ENCODE data around the gene ZFP36L1.
A peak's percentile ranks its signal among the peaks of the same experiment; 100 is the strongest.

Gene ZFP36L1

GRCh38 chr14:68779761-68780323, 13.0 kb downstream of the ZFP36L1 start:
- peaks cover 53% of the 10 kb centered on the region for H3K4me1 ChIP-seq (ENCODE audit: insufficient read depth, low read length, poor library complexity, severe bottlenecking)
- peak overlapping the region; percentile 96 for H3K4me2 ChIP-seq (ENCODE audit: low read depth, low read length, poor library complexity, severe bottlenecking)
- H3K9ac ChIP-seq (ENCODE audit: low read depth, low read length, poor library complexity, severe bottlenecking), result peak overlapping the region; percentile 86

GRCh38 chr14:68777644-68778043, 15.2 kb downstream of the ZFP36L1 start:
- Histone ChIP-seq H3F3A (ENCODE audit: low read depth) (peaks cover 12% of the 10 kb centered on the region), H3K4me2 (ENCODE audit: low read depth, low read length, poor library complexity, severe bottlenecking) (no peak overlapping the region), H3K9me2 (replicated peaks; ENCODE audit: low read depth, low read length) (no peaks in the 10 kb centered on the region), H3K4me1 (ENCODE audit: insufficient read depth, low read length, poor library complexity, severe bottlenecking) (peaks cover 56% of the 10 kb centered on the region), H3K27me3 (ENCODE audit: insufficient read depth, low read length, poor library complexity, severe bottlenecking) (no peaks in the 10 kb centered on the region), H3K79me2 (ENCODE audit: insufficient read depth, low read length) (no peaks in the 10 kb centered on the region), H3K4me3 (ENCODE audit: low read length, poor library complexity, severe bottlenecking) (no peak overlapping the region), H3K9me3 (ENCODE audit: insufficient read depth, low read depth, low read length) (no peaks in the 10 kb centered on the region), H3K36me3 (ENCODE audit: insufficient read depth, low read length) (no peaks in the 10 kb centered on the region), H3K9ac (ENCODE audit: low read depth, low read length, poor library complexity, severe bottlenecking) (no peak overlapping the region), H2AFZ (ENCODE audit: low read length) (no peak overlapping the region), H4K20me1 (ENCODE audit: insufficient read depth, low read length, poor library complexity, severe bottlenecking) (no peaks in the 10 kb centered on the region)
- TF ChIP-seq CTCF (conservative IDR thresholded peaks at IDR 0.05; ENCODE audit: low read length), result no peak
- TF ChIP-seq EZH2phosphoT487 (IDR thresholded peaks at IDR 0.05; ENCODE audit: borderline replicate concordance), result no peak

More at GRCh38 chr14:68779761-68780323, 13.0 kb downstream of the ZFP36L1 start:
- Histone ChIP-seq H3K9me2 (replicated peaks; ENCODE audit: low read depth, low read length) (no peaks in the 10 kb centered on the region), H3K4me3 (ENCODE audit: low read length, poor library complexity, severe bottlenecking) (peak overlapping the region; percentile 72), H3K79me2 (ENCODE audit: insufficient read depth, low read length) (no peaks in the 10 kb centered on the region), H3F3A (ENCODE audit: low read depth) (peaks cover 12% of the 10 kb centered on the region), H4K20me1 (ENCODE audit: insufficient read depth, low read length, poor library complexity, severe bottlenecking) (no peaks in the 10 kb centered on the region), H3K27me3 (ENCODE audit: insufficient read depth, low read length, poor library complexity, severe bottlenecking) (no peaks in the 10 kb centered on the region), H3K9me3 (ENCODE audit: insufficient read depth, low read depth, low read length) (no peaks in the 10 kb centered on the region), H3K36me3 (ENCODE audit: insufficient read depth, low read length) (no peaks in the 10 kb centered on the region), H2AFZ (ENCODE audit: low read length) (peak overlapping the region; percentile 36; the same call in 1 of the 2 replicates)
- TF ChIP-seq EZH2phosphoT487 (IDR thresholded peaks at IDR 0.05; ENCODE audit: borderline replicate concordance) (no peak), CTCF (conservative IDR thresholded peaks at IDR 0.05; ENCODE audit: low read length) (no peak)

GRCh38 chr14:68775614-68776126, 17.2 kb downstream of the ZFP36L1 start:
- Histone ChIP-seq H3K27me3 (ENCODE audit: insufficient read depth, low read length, poor library complexity, severe bottlenecking) (no peaks in the 10 kb centered on the region), H3K4me1 (ENCODE audit: insufficient read depth, low read length, poor library complexity, severe bottlenecking) (peaks cover 39% of the 10 kb centered on the region), H3F3A (ENCODE audit: low read depth) (peaks cover 12% of the 10 kb centered on the region), H3K9ac (ENCODE audit: low read depth, low read length, poor library complexity, severe bottlenecking) (no peak overlapping the region), H3K36me3 (ENCODE audit: insufficient read depth, low read length) (no peaks in the 10 kb centered on the region), H3K79me2 (ENCODE audit: insufficient read depth, low read length) (no peaks in the 10 kb centered on the region), H3K9me3 (ENCODE audit: insufficient read depth, low read depth, low read length) (no peaks in the 10 kb centered on the region), H3K4me3 (ENCODE audit: low read length, poor library complexity, severe bottlenecking) (no peak overlapping the region), H2AFZ (ENCODE audit: low read length) (no peak overlapping the region), H3K9me2 (replicated peaks; ENCODE audit: low read depth, low read length) (no peaks in the 10 kb centered on the region), H4K20me1 (ENCODE audit: insufficient read depth, low read length, poor library complexity, severe bottlenecking) (no peaks in the 10 kb centered on the region), H3K4me2 (ENCODE audit: low read depth, low read length, poor library complexity, severe bottlenecking) (no peak overlapping the region)
- peak; percentile 54 for TF ChIP-seq CTCF (conservative IDR thresholded peaks at IDR 0.05; ENCODE audit: low read length)
- no peak for TF ChIP-seq EZH2phosphoT487 (IDR thresholded peaks at IDR 0.05; ENCODE audit: borderline replicate concordance)

All from Loucy (cell line).